CD14-positive monocyte (primary cell): ENCODE results near the gene DLGAP1. TPM values are rescaled to one million over a fixed set of nuclear protein-coding genes. Genes with fewer than 3 reads are reported as not detected.
"Not testable (repeated sequence)": the region's sequence is repeated elsewhere in the genome, so short reads cannot be mapped to it uniquely, and the experiment has no call there.

Experiments used
- DNase-seq, 3 donors: peaks; one replicate each; pipeline ENCODE4 v3.0.0-alpha.2; 2011 to 2022
- H2AFZ ChIP-seq: 2 replicates; pipeline ENCODE4 v1.6.0; 2012; ENCODE audit warnings: mild to moderate bottlenecking, low read depth, low read length, inconsistent platforms; ENCODE audit not compliant: insufficient read depth, poor library complexity, severe bottlenecking
- H3K27ac ChIP-seq, 2 donors: 1 replicate in 1 of 2; 2 replicates in 1 of 2; pipeline ENCODE4 v1.5.1; 2012 to 2013; ENCODE audit warnings: low read length in 2 of 2, control low read depth in 1 of 2, inconsistent platforms in 1 of 2, low read depth in 1 of 2, mild to moderate bottlenecking in 1 of 2
- H3K27me3 ChIP-seq, 2 donors: one replicate each; pipeline versions ENCODE4 v1.6.0 to v1.6.1; 2011 to 2013; ENCODE audit warnings: low read length in 2 of 2; ENCODE audit not compliant: control insufficient read depth in 2 of 2, insufficient read depth in 2 of 2
- H3K36me3 ChIP-seq, 2 donors: replicated peaks in 1 of 2; 1 replicate in 1 of 2; 2 replicates in 1 of 2; pipeline versions ENCODE4 v1.5.1 to v1.6.1; 2012 to 2013; ENCODE audit warnings: low read length in 2 of 2, control low read depth in 1 of 2, inconsistent platforms in 1 of 2, mild to moderate bottlenecking in 1 of 2; ENCODE audit not compliant: insufficient read depth in 2 of 2, control insufficient read depth in 1 of 2
- H3K4me1 ChIP-seq, 2 donors: 1 replicate in 1 of 2; 2 replicates in 1 of 2; pipeline versions ENCODE4 v1.5.1 to v1.6.1; 2012 to 2013; ENCODE audit warnings: low read length in 2 of 2, control low read depth in 1 of 2, inconsistent platforms in 1 of 2, mild to moderate bottlenecking in 1 of 2, moderate library complexity in 1 of 2; ENCODE audit not compliant: insufficient read depth in 2 of 2, control insufficient read depth in 1 of 2
- H3K4me2 ChIP-seq: replicated peaks from 2 replicates; pipeline ENCODE3; 2012; ENCODE audit warnings: low read length, moderate library complexity, mild to moderate bottlenecking; ENCODE audit not compliant: poor library complexity, severe bottlenecking; ENCODE audit errors: extremely low read depth
- H3K4me3 ChIP-seq, 3 experiments: fragments of 200-600 bp in 1 of 3; sonication (generic) in 1 of 3; replicated peaks in 1 of 3; 1 replicate in 2 of 3; 2 replicates in 1 of 3; pipeline ENCODE4 v1.5.1; 2011 to 2013; ENCODE audit warnings: low read length in 3 of 3, mild to moderate bottlenecking in 3 of 3, control low read depth in 2 of 3, low read depth in 2 of 3, inconsistent platforms in 1 of 3, moderate library complexity in 1 of 3
- H3K79me2 ChIP-seq: 2 replicates; pipeline ENCODE4 v1.6.0; 2012; ENCODE audit warnings: mild to moderate bottlenecking, control low read depth, inconsistent platforms, low read length, moderate library complexity; ENCODE audit not compliant: insufficient read depth
- H3K9ac ChIP-seq: 2 replicates; pipeline ENCODE4 v1.6.0; 2017; ENCODE audit warnings: low read length, mild to moderate bottlenecking; ENCODE audit not compliant: insufficient read depth, poor library complexity, severe bottlenecking
- H3K9me3 ChIP-seq, 2 donors: replicated peaks in 1 of 2; 1 replicate in 1 of 2; 2 replicates in 1 of 2; pipeline versions ENCODE4 v1.5.1 to v1.6.1; 2012 to 2013; ENCODE audit warnings: low read length in 2 of 2, control low read depth in 1 of 2; ENCODE audit not compliant: control insufficient read depth in 1 of 2, insufficient read depth in 1 of 2
- H4K20me1 ChIP-seq: 2 replicates; pipeline ENCODE4 v1.6.0; 2012; ENCODE audit warnings: mild to moderate bottlenecking, low read length, control low read depth, moderate library complexity; ENCODE audit not compliant: insufficient read depth
- H3K27ac Mint-ChIP-seq, 7 donors: one replicate each; pipeline ENCODE4 v1.8.0; 2020; ENCODE audit warnings: mild to moderate bottlenecking in 7 of 7, mixed read lengths in 7 of 7, moderate library complexity in 6 of 7, inconsistent platforms in 2 of 7
- H3K27me3 Mint-ChIP-seq, 3 donors: one replicate each; pipeline ENCODE4 v1.8.0; 2021 to 2022; ENCODE audit warnings: low read depth in 3 of 3, mild to moderate bottlenecking in 3 of 3, mixed read lengths in 3 of 3, moderate library complexity in 3 of 3, inconsistent platforms in 1 of 3
- H3K36me3 Mint-ChIP-seq, 2 donors: one replicate each; pipeline ENCODE4 v1.8.0; 2020; ENCODE audit warnings: mixed read lengths in 2 of 2, inconsistent platforms in 1 of 2, mild to moderate bottlenecking in 1 of 2
- H3K4me1 Mint-ChIP-seq: one replicate; pipeline ENCODE4 v1.8.0; 2020; ENCODE audit warnings: mild to moderate bottlenecking, mixed read lengths
- H3K4me3 Mint-ChIP-seq, 2 donors: one replicate each; pipeline ENCODE4 v1.8.0; 2020; ENCODE audit warnings: mild to moderate bottlenecking in 2 of 2, mixed read lengths in 2 of 2, moderate library complexity in 1 of 2
- H3K9me3 Mint-ChIP-seq, 7 donors: one replicate each; pipeline ENCODE4 v1.8.0; 2020 to 2022; ENCODE audit warnings: mixed read lengths in 7 of 7, mild to moderate bottlenecking in 6 of 7, moderate library complexity in 6 of 7, inconsistent platforms in 2 of 7
- CTCF ChIP-seq: fragments of 200-600 bp; IDR thresholded peaks from one replicate; pipeline ENCODE4 v1.8.0; 2022; ENCODE audit warnings: antibody characterized with exemption, mild to moderate bottlenecking
- WGBS: methylation state at CpG from one replicate; pipeline ENCODE4 v1.1.5; 2013; ENCODE audit warnings: missing lambda C conversion rate; ENCODE audit not compliant: insufficient coverage; 5-methylcytosine and 5-hydroxymethylcytosine counted together
- intact Hi-C, 2 donors: fragments of 100-400 bp; cut with micrococcal nuclease; formaldehyde crosslinking; loops; one replicate each; pipeline versions ENCODE4 v1.15.0 to v1.15.1; 2023
- polyA plus RNA-seq, 3 donors: library from polyadenylated mRNA; depleted of rRNA in 1 of 3; unstranded in 2 of 3; stranded (reverse) in 1 of 3; fragments of 300-500 nt in 2 of 3; fragments of >200 nt in 1 of 3; fragmentation: Illumina TruSeq in 2 of 3; gene quantifications; 1 replicate in 2 of 3; 2 replicates in 1 of 3; pipeline ENCODE4 v1.2.3, GENCODE V29; 2012 to 2021

DLGAP1 gene
- polyA plus RNA-seq, 3 donors, result 0.09 to 0.42 TPM; not detected in 1

- no peak for DNase-seq
- no peak overlapping the region for H3K4me2 ChIP-seq
- H3K27me3 Mint-ChIP-seq, result peaks cover 0 to 4% (median 4%) of the 10 kb centered on the region in 3 donors
- H3K27me3 ChIP-seq, result no peaks in the 10 kb centered on the region
- H3K27ac Mint-ChIP-seq, result no peak overlapping the region
- H3K36me3 Mint-ChIP-seq, result no peaks in the 10 kb centered on the region
- intact Hi-C loops, result no loop called here
- no peak for TF ChIP-seq CTCF
- H4K20me1 ChIP-seq, result no peaks in the 10 kb centered on the region
- peaks cover 5 to 14% of the 10 kb centered on the region in 2 donors for H3K4me1 ChIP-seq
- no peak overlapping the region for H3K4me3 ChIP-seq
- H3K36me3 ChIP-seq, result no peaks in the 10 kb centered on the region
- no peaks in the 10 kb centered on the region for H3K9me3 ChIP-seq
- H2AFZ ChIP-seq, result no peak overlapping the region
- H3K9me3 Mint-ChIP-seq, result peaks cover 0 to 1% (median 0%) of the 10 kb centered on the region in 7 donors
- H3K27ac ChIP-seq, result no peak overlapping the region
- H3K79me2 ChIP-seq, result no peaks in the 10 kb centered on the region
- H3K4me3 Mint-ChIP-seq, result no peak overlapping the region
- WGBS, result 92% methylated on average over 13 of the region's 13 CpGs
- peaks cover 19% of the 10 kb centered on the region for H3K4me1 Mint-ChIP-seq
- no peak overlapping the region for H3K9ac ChIP-seq
These were observed 873.2 kb downstream of the DLGAP1 start for GRCh38 chr18:3581890-3582289.

DNA sequence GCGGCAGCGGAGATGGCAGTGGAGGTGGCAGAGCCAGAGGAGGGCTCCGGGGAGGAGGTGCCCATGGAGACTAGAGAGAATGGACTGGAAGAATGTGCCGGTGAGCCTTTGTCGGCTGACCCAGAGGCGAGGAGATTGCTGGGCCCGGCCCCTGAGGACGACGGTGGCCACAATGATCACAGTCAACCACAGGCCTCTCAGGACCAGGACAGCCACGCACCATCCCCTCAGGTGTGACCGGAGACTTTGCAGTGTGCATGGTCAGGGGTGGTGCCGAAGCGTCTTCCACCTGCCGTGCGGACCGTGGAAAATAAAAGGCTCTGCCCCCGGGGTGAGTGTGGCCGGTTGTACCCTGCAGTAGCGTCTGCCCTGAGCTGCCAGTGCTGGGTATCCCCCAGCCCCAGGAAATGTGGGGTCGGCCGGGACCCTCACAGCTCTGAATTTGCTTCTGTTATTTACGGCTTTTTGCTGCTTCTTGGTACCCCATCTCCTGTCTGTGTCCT lies 874.5 kb downstream of the DLGAP1 start:
- H4K20me1 ChIP-seq, H3K27me3 Mint-ChIP-seq, H3K27ac Mint-ChIP-seq, intact Hi-C loops, DNase-seq, H3K9me3 ChIP-seq, H3K27ac ChIP-seq, H3K9me3 Mint-ChIP-seq, H2AFZ ChIP-seq, H3K79me2 ChIP-seq, H3K9ac ChIP-seq, H3K4me3 Mint-ChIP-seq, H3K36me3 ChIP-seq, H3K4me2 ChIP-seq, H3K36me3 Mint-ChIP-seq, H3K27me3 ChIP-seq, H3K4me3 ChIP-seq: not testable (repeated sequence)
- H3K4me1 ChIP-seq, result peaks cover 5 to 11% of the 10 kb centered on the region in 2 donors
- peaks cover 14% of the 10 kb centered on the region for H3K4me1 Mint-ChIP-seq
- WGBS, result 92% methylated on average over 16 of the region's 22 CpGs
